IMR-90 (cell line): Measurements from ENCODE around the gene SATB2. TPM values are rescaled to one million over a fixed set of nuclear protein-coding genes. Genes with fewer than 3 reads are reported as not detected.

Source experiments
- ATAC-seq: fragments of 200-7000 bp; cut with Tn5 transposase; 2 replicates; pipeline ENCODE4 v1.9.1; 2020; ENCODE audit warnings: low read depth, mild to moderate bottlenecking, moderate library complexity
- BruUV-seq: library from RNA; stranded (reverse); fragments of 400-500 nt; replicated peaks from 2 replicates; lab custom pipeline; 2021; lab: Mats Ljungman, UMichigan
- CTCF ChIA-PET: fragments of 300-600 bp; formaldehyde crosslinking; extraction: SDS; loops from one replicate; lab custom pipeline; 2021; ENCODE audit warnings: antibody characterized with exemption; lab: Yijun Ruan, JAX
- POLR2A ChIA-PET: fragments of 300-600 bp; sonication (Branson Sonifier 250); formaldehyde crosslinking; loops from one replicate; lab custom pipeline; 2022; ENCODE audit warnings: antibody characterized with exemption; ENCODE audit not compliant: unreplicated experiment; lab: Charles Lee
- DNase-seq: peaks from one replicate; pipeline ENCODE4 v3.0.0; 2013
- H2AFZ ChIP-seq: replicated peaks from 2 replicates; pipeline ENCODE3; 2013; ENCODE audit warnings: low read length, mild to moderate bottlenecking; ENCODE audit not compliant: poor library complexity
- H2AK5ac ChIP-seq: 2 replicates; pipeline ENCODE4 v1.6.1; 2013; ENCODE audit warnings: low read depth, low read length, inconsistent platforms
- H2AK9ac ChIP-seq: replicated peaks from 2 replicates; pipeline ENCODE3; 2013; ENCODE audit warnings: mild to moderate bottlenecking, low read depth, low read length, moderate library complexity; ENCODE audit not compliant: poor library complexity
- H2BK120ac ChIP-seq: 2 replicates; pipeline ENCODE4 v1.6.1; 2013; ENCODE audit warnings: low read depth, low read length, inconsistent platforms
- H2BK15ac ChIP-seq: 3 replicates; pipeline ENCODE4 v1.6.1; 2013; ENCODE audit warnings: low read depth, low read length, inconsistent platforms
- H2BK20ac ChIP-seq: 2 replicates; pipeline ENCODE4 v1.6.1; 2013; ENCODE audit warnings: low read depth, mild to moderate bottlenecking, inconsistent platforms, low read length, moderate library complexity
- H2BK5ac ChIP-seq: 2 replicates; pipeline ENCODE4 v1.6.1; 2013; ENCODE audit warnings: mild to moderate bottlenecking, low read depth, low read length, inconsistent platforms; ENCODE audit not compliant: poor library complexity, severe bottlenecking
- H3K14ac ChIP-seq: replicated peaks from 2 replicates; pipeline ENCODE4 v1.6.1; 2013; ENCODE audit warnings: low read depth, low read length, inconsistent platforms
- H3K18ac ChIP-seq: 2 replicates; pipeline ENCODE4 v1.6.1; 2013; ENCODE audit warnings: low read depth, low read length, control low read depth
- H3K23ac ChIP-seq: 2 replicates; pipeline ENCODE4 v1.6.1; 2013; ENCODE audit warnings: low read depth, low read length, inconsistent platforms
- H3K27ac ChIP-seq: 2 replicates; pipeline ENCODE4 v1.5.1; 2013; ENCODE audit warnings: mild to moderate bottlenecking, control low read depth, low read length; ENCODE audit not compliant: insufficient read depth
- H3K27me3 ChIP-seq: 2 replicates; pipeline ENCODE4 v1.6.1; 2013; ENCODE audit warnings: low read length; ENCODE audit not compliant: control insufficient read depth, insufficient read depth
- H3K36me3 ChIP-seq: 2 replicates; pipeline ENCODE4 v1.6.1; 2013; ENCODE audit warnings: low read length, mixed read lengths; ENCODE audit not compliant: control insufficient read depth, insufficient read depth
- H3K4ac ChIP-seq: 2 replicates; pipeline ENCODE4 v1.6.1; 2013; ENCODE audit warnings: low read depth, low read length, inconsistent platforms
- H3K4me1 ChIP-seq: 2 replicates; pipeline ENCODE4 v1.6.1; 2013; ENCODE audit warnings: low read length, mixed read lengths; ENCODE audit not compliant: control insufficient read depth, insufficient read depth
- H3K4me2 ChIP-seq: 2 replicates; pipeline ENCODE4 v1.6.1; 2013; ENCODE audit warnings: low read depth, mild to moderate bottlenecking, control low read depth, low read length, moderate library complexity
- H3K4me3 ChIP-seq: 2 replicates; pipeline ENCODE4 v1.5.1; 2013; ENCODE audit warnings: low read depth, mild to moderate bottlenecking, control low read depth, low read length, moderate library complexity; ENCODE audit not compliant: insufficient read depth
- H3K56ac ChIP-seq: 2 replicates; pipeline ENCODE4 v1.6.1; 2013; ENCODE audit warnings: low read length, inconsistent platforms; ENCODE audit not compliant: insufficient read depth; ENCODE audit errors: extremely low read depth
- H3K79me1 ChIP-seq, 2 experiments: 2 replicates each; pipeline ENCODE4 v1.6.1; 2013; ENCODE audit warnings: low read length in 2 of 2, inconsistent platforms in 1 of 2, low read depth in 1 of 2
- H3K9ac ChIP-seq: 2 replicates; pipeline ENCODE4 v1.6.1; 2013; ENCODE audit warnings: low read depth, low read length, control low read depth
- H3K9me1 ChIP-seq: 2 replicates; pipeline ENCODE4 v1.6.1; 2013; ENCODE audit warnings: low read length, inconsistent platforms; ENCODE audit not compliant: insufficient read depth
- H3K9me3 ChIP-seq: 2 replicates; pipeline ENCODE4 v1.6.1; 2013; ENCODE audit warnings: low read length; ENCODE audit not compliant: control insufficient read depth, insufficient read depth
- H4K20me1 ChIP-seq: 2 replicates; pipeline ENCODE4 v1.6.1; 2013; ENCODE audit warnings: low read length, inconsistent platforms; ENCODE audit not compliant: insufficient read depth
- H4K5ac ChIP-seq: 2 replicates; pipeline ENCODE4 v1.6.1; 2013; ENCODE audit warnings: mild to moderate bottlenecking, low read depth, low read length, control low read depth
- H4K8ac ChIP-seq, 2 experiments: 2 replicates each; pipeline ENCODE4 v1.6.1; 2013; ENCODE audit warnings: low read depth in 2 of 2, low read length in 2 of 2, control low read depth in 1 of 2, inconsistent platforms in 1 of 2
- H4K91ac ChIP-seq: 2 replicates; pipeline ENCODE4 v1.6.1; 2013; ENCODE audit warnings: low read depth, low read length, inconsistent platforms; ENCODE audit not compliant: insufficient read depth
- BHLHE40 ChIP-seq: fragments of 150-350 bp; IDR thresholded peaks from 2 replicates; pipeline ENCODE4 v1.6.1; 2016; ENCODE audit warnings: mild to moderate bottlenecking, low read depth, low read length
- CEBPB ChIP-seq: IDR thresholded peaks from 2 replicates; pipeline ENCODE4 v1.6.1; 2012; ENCODE audit warnings: low read depth, low read length, improper control_type of control experiment
- CHD1 ChIP-seq: IDR thresholded peaks from 2 replicates; pipeline ENCODE4 v1.6.1; 2012; ENCODE audit warnings: low read depth, low read length, improper control_type of control experiment
- CTCF ChIP-seq: conservative IDR thresholded peaks from 2 replicates; pipeline ENCODE4 v1.5.1; 2012; ENCODE audit warnings: mild to moderate bottlenecking, low read depth, low read length, improper control_type of control experiment
- ELK1 ChIP-seq: fragments of 150-350 bp; IDR thresholded peaks from 2 replicates; pipeline ENCODE4 v1.6.1; 2016; ENCODE audit warnings: low read depth, mild to moderate bottlenecking, low read length, moderate library complexity, borderline replicate concordance
- FOS ChIP-seq: fragments of 150-350 bp; IDR thresholded peaks from 2 replicates; pipeline ENCODE4 v1.6.1; 2016; ENCODE audit warnings: low read depth, low read length
- MAFK ChIP-seq: IDR thresholded peaks from 2 replicates; pipeline ENCODE4 v1.6.1; 2012; ENCODE audit warnings: low read depth, low read length, improper control_type of control experiment
- MAZ ChIP-seq: IDR thresholded peaks from 2 replicates; pipeline ENCODE4 v1.6.1; 2012; ENCODE audit warnings: low read depth, mild to moderate bottlenecking, low read length, improper control_type of control experiment, moderate library complexity, borderline replicate concordance
- MXI1 ChIP-seq: IDR thresholded peaks from 2 replicates; pipeline ENCODE4 v1.6.1; 2012; ENCODE audit warnings: low read depth, mild to moderate bottlenecking, low read length, moderate library complexity, borderline replicate concordance
- NFE2L2 ChIP-seq: fragments of 150-350 bp; IDR thresholded peaks from 2 replicates; pipeline ENCODE4 v1.6.1; 2016; ENCODE audit warnings: low read depth, mild to moderate bottlenecking, low read length
- POLR2A ChIP-seq: IDR thresholded peaks from 2 replicates; pipeline ENCODE4 v1.6.1; 2012; ENCODE audit warnings: mild to moderate bottlenecking, low read depth, low read length
- RAD21 ChIP-seq: IDR thresholded peaks from 2 replicates; pipeline ENCODE4 v1.6.1; 2012; ENCODE audit warnings: low read length, improper control_type of control experiment
- RCOR1 ChIP-seq: IDR thresholded peaks from 2 replicates; pipeline ENCODE4 v1.6.1; 2012; ENCODE audit warnings: mild to moderate bottlenecking, low read length, improper control_type of control experiment; ENCODE audit not compliant: insufficient replicate concordance
- RFX5 ChIP-seq: IDR thresholded peaks from 2 replicates; pipeline ENCODE4 v1.8.0; 2012; ENCODE audit warnings: low read depth, mild to moderate bottlenecking, low read length, moderate library complexity
- SMC3 ChIP-seq: fragments of 150-350 bp; IDR thresholded peaks from 2 replicates; pipeline ENCODE4 v1.6.1; 2016; ENCODE audit warnings: low read depth, mild to moderate bottlenecking, antibody characterized with exemption, low read length, moderate library complexity
- USF2 ChIP-seq: fragments of 150-350 bp; IDR thresholded peaks from 2 replicates; pipeline ENCODE4 v1.6.1; 2017; ENCODE audit warnings: mild to moderate bottlenecking, antibody characterized with exemption, low read length, low read depth
- WGBS, 2 experiments: methylation state at CpG; one replicate each; pipeline versions ENCODE4 v1.1.5 to v1.1.7; 2013; ENCODE audit warnings: missing lambda C conversion rate in 2 of 2; ENCODE audit not compliant: insufficient read length in 1 of 2; ENCODE audit errors: extremely low coverage in 2 of 2; 5-methylcytosine and 5-hydroxymethylcytosine counted together
- dilution Hi-C: fragments of 300-500 bp; cut with HindIII; formaldehyde crosslinking; loops from one replicate; pipeline ENCODE4 v1.14.3; 2018; ENCODE audit warnings: low sequenced_read_pairs; ENCODE audit not compliant: unreplicated experiment
- in situ Hi-C: fragments of 300-500 bp; cut with MboI; formaldehyde crosslinking; loops from 3 replicates; pipeline ENCODE4 v1.14.3; 2019; ENCODE audit warnings: low sequenced_read_pairs, inconsistent platforms, mixed read lengths
- intact Hi-C: fragments of 100-400 bp; cut with micrococcal nuclease; formaldehyde crosslinking; loops from 2 replicates; pipeline ENCODE4 v1.10.0; 2022
- polyA plus RNA-seq, 3 experiments: library from polyadenylated mRNA; depleted of rRNA; stranded (reverse); fragments of >200 nt; gene quantifications; 2 replicates each; pipeline ENCODE4 v1.2.3, GENCODE V29; 2012; ENCODE audit warnings: low replicate concordance in 1 of 3
- total RNA-seq: library from RNA; depleted of rRNA; stranded (reverse); fragments of >200 nt; gene quantifications from 2 replicates; pipeline ENCODE4 v1.2.3, GENCODE V29; 2012

SATB2 gene
- total and polyA plus RNA-seq, 2 of the 4 experiments (the other 2 are of a cell fraction): 6.2 to 8.4 TPM

- H4K5ac ChIP-seq: no peak overlapping the region
- no peak overlapping the region for H4K8ac ChIP-seq
- in situ Hi-C loops: no loop called here
- no peak overlapping the region for H4K91ac ChIP-seq
- ATAC-seq (no peak), DNase-seq (no peak)
- H3K27ac ChIP-seq: no peak overlapping the region
- no peak overlapping the region for H3K56ac ChIP-seq
- H3K36me3 ChIP-seq: no peaks in the 10 kb centered on the region
- TF ChIP-seq MAFK: no peak
- no peak for TF ChIP-seq FOS
- no peak for TF ChIP-seq USF2
- TF ChIP-seq RFX5: no peak
- no peak for TF ChIP-seq RAD21
- no peak for TF ChIP-seq CEBPB
- no peak for TF ChIP-seq POLR2A
- TF ChIP-seq SMC3: no peak
- TF ChIP-seq BHLHE40: no peak
- no peak for TF ChIP-seq CHD1
- no peak for TF ChIP-seq MAZ
- no peak for TF ChIP-seq MXI1
- TF ChIP-seq NFE2L2: no peak
- no peak for TF ChIP-seq RCOR1
- no peak for TF ChIP-seq ELK1
- no peak for TF ChIP-seq CTCF
- no peaks in the 10 kb centered on the region for H3K9me3 ChIP-seq
- no peak overlapping the region for H2BK120ac ChIP-seq
- no peak overlapping the region for H2AK9ac ChIP-seq
- intact Hi-C loops: no loop called here
- H3K27me3 ChIP-seq: no peaks in the 10 kb centered on the region
- POLR2A ChIA-PET: no interaction called here
- H2BK15ac ChIP-seq: no peak overlapping the region
- CTCF ChIA-PET: no interaction called here
- H2BK5ac ChIP-seq: no peak overlapping the region
- dilution Hi-C loops: no loop called here
- H3K18ac ChIP-seq: no peak overlapping the region
- no peaks in the 10 kb centered on the region for H3K9me1 ChIP-seq
- H3K79me1 ChIP-seq: no peaks in the 10 kb centered on the region
- no peak overlapping the region for H3K4ac ChIP-seq
- H4K20me1 ChIP-seq: no peaks in the 10 kb centered on the region
- no peak overlapping the region for H3K9ac ChIP-seq
- no peak overlapping the region for H3K23ac ChIP-seq
- no CpG with 5 or more reads among the region's 2 CpGs for WGBS, 2 experiments
- no peak overlapping the region for H3K4me3 ChIP-seq
- H2AFZ ChIP-seq: no peak overlapping the region
- H2AK5ac ChIP-seq: no peak overlapping the region
- H3K14ac ChIP-seq: no peak overlapping the region
- H2BK20ac ChIP-seq: no peak overlapping the region
- H3K4me1 ChIP-seq: no peaks in the 10 kb centered on the region
- no TSS peak for BruUV-seq
- no peak overlapping the region for H3K4me2 ChIP-seq
Measured at GRCh38 chr2:199335502-199335901, 122.2 kb downstream of the SATB2 start.
